ENCODE data around the gene LPA. TPM values are rescaled to one million over a fixed set of nuclear protein-coding genes. Genes with fewer than 3 reads are reported as not detected.

Gene LPA
- total and polyA plus RNA-seq, 2 donors (not counting 1 experiment from before 2014, with no cell fraction given), result not detected

- H3K27ac ChIP-seq (ENCODE audit: low read length in 2 of 2), result no peak overlapping the region
- TF ChIP-seq CTCF (IDR thresholded peaks at IDR 0.05) (no peak), EZH2 (IDR thresholded peaks at IDR 0.05; ENCODE audit: borderline replicate concordance, insufficient read depth, low read depth, low read length, poor library complexity, severe bottlenecking) (no peak)
- Mint-ChIP-seq H3K4me3 (no peak overlapping the region), H3K27me3 (peaks cover 20% of the 10 kb centered on the region), H3K9me3 (ENCODE audit: insufficient read depth) (no peaks in the 10 kb centered on the region), H3K4me1 (peaks cover 10% of the 10 kb centered on the region), H3K27ac (no peak overlapping the region)
- ChIA-PET CTCF (interaction anchor here (1.1 to 5.4 kb wide), 3 partner anchors 10 to 847 kb away, joined by 4 to 109 read pairs (median 20); no protein-coding TSS in a partner anchor), POLR2A (no interaction called here)
- H3K27me3 ChIP-seq (replicated peaks in 1 of 4; ENCODE audit: control extremely low read depth in 1 of 4, control insufficient read depth in 3 of 4, insufficient read depth in 4 of 4, low read length in 3 of 4), result peaks cover 0 to 2% (median 0%) of the 10 kb centered on the region in 4 experiments
- H3K9me3 ChIP-seq (ENCODE audit: control extremely low read depth in 1 of 3, control insufficient read depth in 2 of 3, insufficient read depth in 1 of 3, low read length in 2 of 3), result no peaks in the 10 kb centered on the region
- no peak for ATAC-seq (ENCODE audit: low read depth)
- no peak overlapping the region for H3K4me2 ChIP-seq (replicated peaks; ENCODE audit: low read depth, low read length, poor library complexity, severe bottlenecking)
- no peaks in the 10 kb centered on the region for H3K36me3 ChIP-seq (replicated peaks in 1 of 2; ENCODE audit: control extremely low read depth in 1 of 2, control insufficient read depth in 1 of 2, extremely low read depth in 1 of 2, insufficient read depth in 2 of 2, low read length in 1 of 2)
- no peak overlapping the region for H3K4me3 ChIP-seq (ENCODE audit: control extremely low read depth in 1 of 5, extremely low read depth in 1 of 5, insufficient read depth in 1 of 5, low read depth in 2 of 5, low read length in 4 of 5)
- H4K20me1 ChIP-seq (ENCODE audit: control insufficient read depth, insufficient read depth, low read length, poor library complexity, severe bottlenecking), result no peaks in the 10 kb centered on the region
- H3K4me1 ChIP-seq (ENCODE audit: control insufficient read depth in 2 of 2, insufficient read depth in 2 of 2, low read length in 2 of 2), result peaks cover 5% of the 10 kb centered on the region in 2 donors
- H3K79me2 ChIP-seq (ENCODE audit: control insufficient read depth, insufficient read depth, low read length), result no peaks in the 10 kb centered on the region
- H3K9ac ChIP-seq (ENCODE audit: low read length), result no peak overlapping the region
- no peak for DNase-seq
- 88% methylated on average over 1 of the region's 5 CpGs for WGBS (ENCODE audit: insufficient coverage)
- no peak overlapping the region for H2AFZ ChIP-seq (ENCODE audit: insufficient read depth, low read depth, low read length, poor library complexity, severe bottlenecking)
- intact Hi-C loops (cut with micrococcal nuclease), result no loop called here
These were observed 140.9 kb downstream of the LPA start for GRCh38 chr6:160523223-160523622.

GRCh38 chr6:160520043-160520904 lies 143.8 kb downstream of the LPA start:
- POLR2A ChIA-PET, result interaction anchor here (1.0 kb wide), 1 partner anchor 13 kb away, joined by 3 read pairs; no protein-coding TSS in a partner anchor
- peak overlapping the region; percentile 95 for H3K4me2 ChIP-seq (replicated peaks; ENCODE audit: low read depth, low read length, poor library complexity, severe bottlenecking)

More at GRCh38 chr6:160520043-160520904, 143.8 kb downstream of the LPA start:
- Histone ChIP-seq H3K27me3 (replicated peaks in 1 of 4; ENCODE audit: control extremely low read depth in 1 of 4, control insufficient read depth in 3 of 4, insufficient read depth in 4 of 4, low read length in 3 of 4) (no peaks in the 10 kb centered on the region), H3K27ac (ENCODE audit: low read length in 2 of 2) (peak overlapping the region in 1 of 2 donors; percentile 61), H3K4me1 (ENCODE audit: control insufficient read depth in 2 of 2, insufficient read depth in 2 of 2, low read length in 2 of 2) (peaks cover 5% of the 10 kb centered on the region in 2 donors), H3K36me3 (replicated peaks in 1 of 2; ENCODE audit: control extremely low read depth in 1 of 2, control insufficient read depth in 1 of 2, extremely low read depth in 1 of 2, insufficient read depth in 2 of 2, low read length in 1 of 2) (no peaks in the 10 kb centered on the region), H3K9me3 (ENCODE audit: control extremely low read depth in 1 of 3, control insufficient read depth in 2 of 3, insufficient read depth in 1 of 3, low read length in 2 of 3) (no peaks in the 10 kb centered on the region), H2AFZ (ENCODE audit: insufficient read depth, low read depth, low read length, poor library complexity, severe bottlenecking) (peak overlapping the region; percentile 98), H4K20me1 (ENCODE audit: control insufficient read depth, insufficient read depth, low read length, poor library complexity, severe bottlenecking) (no peaks in the 10 kb centered on the region), H3K79me2 (ENCODE audit: control insufficient read depth, insufficient read depth, low read length) (no peaks in the 10 kb centered on the region), H3K9ac (ENCODE audit: low read length) (peak overlapping the region; percentile 85), H3K4me3 (ENCODE audit: control extremely low read depth in 1 of 5, extremely low read depth in 1 of 5, insufficient read depth in 1 of 5, low read depth in 2 of 5, low read length in 4 of 5) (peak overlapping the region in 4 of 5 experiments; percentile 56 to 81 (median 70))
- H3K27me3 Mint-ChIP-seq, result peaks cover 21% of the 10 kb centered on the region
- CTCF ChIA-PET, result interaction anchor here (0.7 to 5.4 kb wide), 12 partner anchors 9 to 855 kb away, joined by 3 to 109 read pairs (median 4); no protein-coding TSS in a partner anchor
- H3K4me3 Mint-ChIP-seq, result peak overlapping the region; percentile 95
- intact Hi-C loops (cut with micrococcal nuclease), result loop anchor here (1.0 to 2.0 kb wide), 2 partner anchors 14 to 247 kb away; no protein-coding TSS in a partner anchor
- TF ChIP-seq CTCF (IDR thresholded peaks at IDR 0.05) (peak; percentile 27), EZH2 (IDR thresholded peaks at IDR 0.05; ENCODE audit: borderline replicate concordance, insufficient read depth, low read depth, low read length, poor library complexity, severe bottlenecking) (no peak)
- H3K9me3 Mint-ChIP-seq (ENCODE audit: insufficient read depth), result no peaks in the 10 kb centered on the region
- peaks cover 10% of the 10 kb centered on the region for H3K4me1 Mint-ChIP-seq
- ATAC-seq (ENCODE audit: low read depth) (peak; percentile 83), DNase-seq (peak; percentile 83)
- WGBS (ENCODE audit: insufficient coverage), result 2% methylated on average over 73 of the region's 73 CpGs
- peak overlapping the region; percentile 74 for H3K27ac Mint-ChIP-seq
